GM12878 (cell line): ENCODE measurements around the gene MTNR1A.

Source experiments
- CEBPB ChIP-seq, 2 experiments: fragments of 150-350 bp in 1 of 2; IDR thresholded peaks; 2 replicates each; pipeline ENCODE4 v1.6.1; 2012 to 2014; ENCODE audit warnings: low read depth in 2 of 2, low read length in 2 of 2, borderline replicate concordance in 1 of 2, inconsistent platforms in 1 of 2
- CREB1 ChIP-seq: IDR thresholded peaks from 2 replicates; pipeline ENCODE4 v1.6.1; 2012; ENCODE audit warnings: low read depth, mild to moderate bottlenecking, inconsistent platforms
- CTCF ChIP-seq, 3 experiments: IDR thresholded peaks in 2 of 3; conservative IDR thresholded peaks in 1 of 3; 2 replicates each; pipeline ENCODE4 v1.5.1; 2011; ENCODE audit warnings: low read depth in 3 of 3, low read length in 3 of 3, mild to moderate bottlenecking in 3 of 3, control low read depth in 2 of 3, moderate library complexity in 2 of 3, inconsistent platforms in 1 of 3, mixed read lengths in 1 of 3; ENCODE audit not compliant: control insufficient read depth in 2 of 3, insufficient read depth in 1 of 3; ENCODE audit errors: extremely low read depth in 1 of 3
- IKZF1 ChIP-seq: fragments of 450-650 bp; conservative IDR thresholded peaks from 2 replicates; pipeline ENCODE4 v1.6.1; 2017; ENCODE audit warnings: antibody characterized with exemption, mild to moderate bottlenecking
- JUND ChIP-seq: IDR thresholded peaks from 2 replicates; pipeline ENCODE4 v1.6.1; 2012; ENCODE audit warnings: low read depth, mild to moderate bottlenecking, low read length, improper control_type of control experiment, moderate library complexity
- SIN3A ChIP-seq: IDR thresholded peaks from 2 replicates; pipeline ENCODE4 v1.6.1; 2012; ENCODE audit warnings: low read depth, low read length, improper control_type of control experiment
- SMC3 ChIP-seq: IDR thresholded peaks from 2 replicates; pipeline ENCODE4 v1.6.1; 2011; ENCODE audit warnings: low read length, improper control_type of control experiment, borderline replicate concordance
- SUZ12 ChIP-seq: fragments of 200-600 bp; sonication (generic); IDR thresholded peaks from one replicate; pipeline ENCODE4 v1.6.1; 2018; ENCODE audit warnings: antibody characterized with exemption, mild to moderate bottlenecking; ENCODE audit not compliant: unreplicated experiment
- TAF1 ChIP-seq: IDR thresholded peaks from 2 replicates; pipeline ENCODE4 v1.6.1; 2011; ENCODE audit warnings: mild to moderate bottlenecking, low read depth, low read length, borderline replicate concordance
- ZBED1 ChIP-seq: IDR thresholded peaks from 2 replicates; pipeline ENCODE4 v1.6.1; 2016; ENCODE audit warnings: borderline replicate concordance
- ZBTB33 ChIP-seq: fragments of 450-650 bp; IDR thresholded peaks from 2 replicates; pipeline ENCODE4 v1.6.1; 2017; ENCODE audit warnings: mild to moderate bottlenecking

GRCh38 chr4:186587416-186588018 is 32.1 kb upstream of the MTNR1A start:
- TF ChIP-seq ZBTB33 (no peak), IKZF1 (no peak), TAF1 (no peak), JUND (no peak), SMC3 (peak; percentile 75), SIN3A (no peak), CTCF (IDR thresholded peaks at IDR 0.05 in 2 of 3, conservative IDR thresholded peaks at IDR 0.05 in 1 of 3; ENCODE audit: control insufficient read depth in 2 of 3, extremely low read depth in 1 of 3, insufficient read depth in 1 of 3, low read depth in 3 of 3, low read length in 3 of 3) (peak; percentile 59 to 71 (median 70); a peak in 5 of 6 replicates), CEBPB (IDR thresholded peaks at IDR 0.05; ENCODE audit: borderline replicate concordance in 1 of 2, low read depth in 2 of 2, low read length in 2 of 2) (no peak), CREB1 (no peak), SUZ12 (no peak), ZBED1 (no peak)
